Suprapubic skin (tissue), 4 donors: Measurements from ENCODE around the gene DNAH9. TPM values are rescaled to one million over a fixed set of nuclear protein-coding genes. Genes with fewer than 3 reads are reported as not detected.

Experiments
- DNase-seq, 2 donors: peaks; one replicate each; pipeline ENCODE4 v3.0.0-alpha.2; 2019; ENCODE audit warnings: low spot score in 2 of 2
- H3K27ac ChIP-seq: fragments of 200-600 bp; sonication (generic); one replicate; pipeline ENCODE4 v1.5.1; 2019
- H3K27me3 ChIP-seq: fragments of 200-600 bp; sonication (generic); one replicate; pipeline ENCODE4 v1.5.1; 2019
- H3K36me3 ChIP-seq: fragments of 200-600 bp; sonication (generic); one replicate; pipeline ENCODE4 v1.5.1; 2019
- H3K4me1 ChIP-seq: fragments of 200-600 bp; sonication (generic); one replicate; pipeline ENCODE4 v1.5.1; 2019
- H3K4me3 ChIP-seq: fragments of 200-600 bp; sonication (generic); one replicate; pipeline ENCODE4 v1.5.1; 2019; ENCODE audit warnings: mild to moderate bottlenecking
- H3K9me3 ChIP-seq: fragments of 200-600 bp; sonication (generic); one replicate; pipeline ENCODE4 v1.5.1; 2019
- EP300 ChIP-seq: sonication (generic); formaldehyde crosslinking; IDR thresholded peaks from one replicate; pipeline ENCODE4 v1.6.1; 2017; ENCODE audit warnings: antibody characterized with exemption
- POLR2A ChIP-seq, 2 donors: fragments of 450-650 bp; IDR thresholded peaks; one replicate each; pipeline ENCODE4 v1.6.1; 2017; ENCODE audit warnings: antibody characterized with exemption in 2 of 2, mild to moderate bottlenecking in 2 of 2, moderate library complexity in 2 of 2
- POLR2AphosphoS5 ChIP-seq, 3 donors: sonication (generic); formaldehyde crosslinking; IDR thresholded peaks; one replicate each; pipeline ENCODE4 v1.6.1; 2017; ENCODE audit warnings: antibody characterized with exemption in 3 of 3
- WGBS: methylation state at CpG from one replicate; pipeline ENCODE4 v1.1.5; 2018; 5-methylcytosine and 5-hydroxymethylcytosine counted together
- total RNA-seq, 4 donors: library from RNA; depleted of rRNA; stranded (reverse); fragments of >200 nt; gene quantifications; one replicate each; pipeline ENCODE4 v1.1.0, GENCODE V29; 2016
- TF ChIP-seq, protein P1 (sequence below), 2 donors: fragments of 200-600 bp in 1 of 2; fragments of 450-650 bp in 1 of 2; sonication (generic) in 1 of 2; IDR thresholded peaks; one replicate each; pipeline ENCODE4 v1.5.1; 2016 to 2019; ENCODE audit warnings: antibody characterized with exemption in 2 of 2, mild to moderate bottlenecking in 1 of 2, moderate library complexity in 1 of 2

The DNAH9 gene
- total RNA-seq, 4 donors from 2014 or later, result 3.0 to 14.2 (median 4.1) TPM

DNA sequence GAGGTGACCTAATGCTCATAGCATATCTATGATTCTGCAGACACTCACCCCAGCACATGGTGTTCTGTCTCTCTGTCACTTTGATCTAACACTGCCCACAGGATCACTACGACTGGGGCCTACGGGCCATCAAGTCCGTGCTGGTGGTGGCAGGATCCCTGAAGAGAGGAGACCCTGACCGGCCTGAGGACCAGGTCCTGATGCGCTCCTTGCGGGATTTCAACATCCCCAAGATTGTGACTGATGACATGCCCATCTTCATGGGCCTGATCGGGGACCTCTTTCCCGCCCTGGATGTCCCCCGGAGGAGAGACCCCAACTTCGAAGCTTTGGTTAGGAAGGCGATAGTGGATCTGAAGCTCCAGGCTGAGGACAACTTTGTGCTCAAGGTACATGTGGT is 146.4 kb downstream of the DNAH9 start:
- H3K36me3 ChIP-seq, result no peaks in the 10 kb centered on the region
- H3K4me1 ChIP-seq, result no peaks in the 10 kb centered on the region
- H3K27me3 ChIP-seq, result no peaks in the 10 kb centered on the region
- TF ChIP-seq EP300 (no peak), POLR2A (IDR thresholded peaks at IDR 0.05) (no peak), POLR2AphosphoS5 (IDR thresholded peaks at IDR 0.05) (no peak)
- TF ChIP-seq, protein P1, sequence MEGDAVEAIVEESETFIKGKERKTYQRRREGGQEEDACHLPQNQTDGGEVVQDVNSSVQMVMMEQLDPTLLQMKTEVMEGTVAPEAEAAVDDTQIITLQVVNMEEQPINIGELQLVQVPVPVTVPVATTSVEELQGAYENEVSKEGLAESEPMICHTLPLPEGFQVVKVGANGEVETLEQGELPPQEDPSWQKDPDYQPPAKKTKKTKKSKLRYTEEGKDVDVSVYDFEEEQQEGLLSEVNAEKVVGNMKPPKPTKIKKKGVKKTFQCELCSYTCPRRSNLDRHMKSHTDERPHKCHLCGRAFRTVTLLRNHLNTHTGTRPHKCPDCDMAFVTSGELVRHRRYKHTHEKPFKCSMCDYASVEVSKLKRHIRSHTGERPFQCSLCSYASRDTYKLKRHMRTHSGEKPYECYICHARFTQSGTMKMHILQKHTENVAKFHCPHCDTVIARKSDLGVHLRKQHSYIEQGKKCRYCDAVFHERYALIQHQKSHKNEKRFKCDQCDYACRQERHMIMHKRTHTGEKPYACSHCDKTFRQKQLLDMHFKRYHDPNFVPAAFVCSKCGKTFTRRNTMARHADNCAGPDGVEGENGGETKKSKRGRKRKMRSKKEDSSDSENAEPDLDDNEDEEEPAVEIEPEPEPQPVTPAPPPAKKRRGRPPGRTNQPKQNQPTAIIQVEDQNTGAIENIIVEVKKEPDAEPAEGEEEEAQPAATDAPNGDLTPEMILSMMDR (IDR thresholded peaks at IDR 0.05), result no peak
- H3K27ac ChIP-seq, result no peak overlapping the region
- H3K4me3 ChIP-seq, result no peak overlapping the region
- 98% methylated on average over 11 of the region's 11 CpGs for WGBS
- H3K9me3 ChIP-seq, result no peaks in the 10 kb centered on the region
- no peak for DNase-seq

DNA sequence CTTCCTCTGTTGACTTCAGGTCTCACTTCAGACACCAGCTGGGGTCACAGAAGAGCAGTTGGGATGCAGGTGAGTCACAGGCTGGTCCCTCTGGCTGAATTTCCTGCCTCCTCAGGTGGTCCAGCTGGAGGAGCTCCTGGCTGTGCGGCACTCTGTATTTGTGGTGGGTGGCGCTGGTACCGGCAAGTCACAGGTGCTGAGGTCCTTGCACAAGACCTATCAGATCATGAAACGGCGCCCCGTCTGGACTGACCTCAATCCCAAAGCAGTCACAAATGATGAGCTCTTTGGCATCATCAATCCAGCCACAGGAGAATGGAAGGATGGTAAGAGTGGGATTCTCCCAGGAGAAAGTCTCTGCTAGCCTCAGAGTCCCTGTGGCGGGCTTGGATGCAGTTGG is 149.2 kb downstream of the DNAH9 start:
- 96% methylated on average over 7 of the region's 7 CpGs for WGBS
- TF ChIP-seq POLR2A (IDR thresholded peaks at IDR 0.05) (no peak), POLR2AphosphoS5 (IDR thresholded peaks at IDR 0.05) (no peak), EP300 (no peak)
- TF ChIP-seq, protein P1 (IDR thresholded peaks at IDR 0.05), result no peak
- Histone ChIP-seq H3K27ac (no peak overlapping the region), H3K4me3 (no peak overlapping the region), H3K4me1 (no peaks in the 10 kb centered on the region), H3K9me3 (no peaks in the 10 kb centered on the region), H3K27me3 (no peaks in the 10 kb centered on the region), H3K36me3 (no peaks in the 10 kb centered on the region)
- no peak for DNase-seq

GRCh38 chr17:11757815-11758214 is 159.5 kb downstream of the DNAH9 start:
- Histone ChIP-seq H3K4me3 (no peak overlapping the region), H3K9me3 (no peaks in the 10 kb centered on the region), H3K27ac (no peak overlapping the region), H3K36me3 (no peaks in the 10 kb centered on the region), H3K4me1 (no peaks in the 10 kb centered on the region), H3K27me3 (no peaks in the 10 kb centered on the region)
- TF ChIP-seq, protein P1 (IDR thresholded peaks at IDR 0.05), result no peak
- TF ChIP-seq EP300, result no peak
- 65% methylated on average over 5 of the region's 5 CpGs for WGBS
- DNase-seq, result no peak

DNA sequence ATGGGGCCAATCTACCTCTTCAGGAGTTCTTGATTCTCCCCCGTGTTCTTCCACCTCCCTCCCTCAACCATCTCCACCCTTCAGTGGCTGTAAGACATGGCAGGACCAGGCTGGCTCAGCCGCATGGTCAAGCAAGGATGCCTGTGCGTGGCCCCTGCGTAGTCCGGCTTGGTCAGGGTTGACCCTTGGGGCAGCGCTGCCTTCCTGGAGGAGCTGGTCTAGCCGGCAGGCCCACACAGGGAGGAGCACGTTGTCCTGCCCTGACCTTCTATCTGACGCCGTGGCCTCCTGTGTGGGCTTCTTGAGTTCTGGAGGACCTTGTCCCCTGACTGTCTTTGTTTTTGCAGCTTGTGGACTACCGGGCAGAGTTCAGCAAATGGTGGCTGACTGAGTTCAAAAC is 169.8 kb downstream of the DNAH9 start:
- H3K27me3 ChIP-seq, result no peaks in the 10 kb centered on the region
- WGBS, result 96% methylated on average over 10 of the region's 11 CpGs

DNA sequence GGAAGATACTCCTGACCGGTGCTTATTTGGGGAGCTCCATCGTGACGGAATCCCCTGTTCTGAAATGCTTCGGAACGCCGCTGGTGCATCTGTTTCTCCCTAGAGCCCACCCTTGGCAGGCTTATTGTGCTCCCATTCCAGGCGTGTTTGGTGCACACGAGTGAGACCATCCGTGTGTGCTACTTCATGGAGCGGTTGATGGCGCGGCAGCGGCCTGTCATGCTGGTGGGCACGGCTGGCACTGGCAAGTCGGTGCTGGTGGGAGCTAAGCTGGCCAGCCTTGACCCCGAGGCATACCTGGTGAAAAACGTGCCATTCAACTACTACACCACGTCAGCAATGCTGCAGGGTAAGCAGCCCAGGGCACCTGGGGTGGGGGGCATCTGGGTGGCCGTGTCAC is 170.7 kb downstream of the DNAH9 start:
- TF ChIP-seq, protein P1 (IDR thresholded peaks at IDR 0.05), result no peak
- no peak for TF ChIP-seq POLR2A (IDR thresholded peaks at IDR 0.05)
- no peak for TF ChIP-seq POLR2AphosphoS5 (IDR thresholded peaks at IDR 0.05)
- TF ChIP-seq EP300, result no peak
- H3K36me3 ChIP-seq, result no peaks in the 10 kb centered on the region
- WGBS, result 92% methylated on average over 17 of the region's 19 CpGs
- no peak overlapping the region for H3K4me3 ChIP-seq
- H3K27ac ChIP-seq, result no peak overlapping the region
- no peaks in the 10 kb centered on the region for H3K9me3 ChIP-seq
- H3K27me3 ChIP-seq, result no peaks in the 10 kb centered on the region
- H3K4me1 ChIP-seq, result no peaks in the 10 kb centered on the region
- no peak for DNase-seq

More for the DNA sequence above, 169.8 kb downstream of the DNAH9 start:
- H3K4me1 ChIP-seq, result no peaks in the 10 kb centered on the region
- TF ChIP-seq POLR2A (IDR thresholded peaks at IDR 0.05) (no peak), POLR2AphosphoS5 (IDR thresholded peaks at IDR 0.05) (no peak), EP300 (no peak)
- TF ChIP-seq, protein P1 (IDR thresholded peaks at IDR 0.05), result no peak
- no peak overlapping the region for H3K4me3 ChIP-seq
- no peak overlapping the region for H3K27ac ChIP-seq
- no peaks in the 10 kb centered on the region for H3K36me3 ChIP-seq
- no peaks in the 10 kb centered on the region for H3K9me3 ChIP-seq
- no peak for DNase-seq
